HG03066 (cell line): ENCODE measurements around the gene C9orf43.

Experiments
- ATAC-seq: cut with Tn5 transposase; IDR thresholded peaks from one replicate; pipeline ENCODE4 v1.9.1; 2021; ENCODE audit warnings: low read depth; ENCODE audit not compliant: unreplicated experiment

Gene C9orf43

DNA sequence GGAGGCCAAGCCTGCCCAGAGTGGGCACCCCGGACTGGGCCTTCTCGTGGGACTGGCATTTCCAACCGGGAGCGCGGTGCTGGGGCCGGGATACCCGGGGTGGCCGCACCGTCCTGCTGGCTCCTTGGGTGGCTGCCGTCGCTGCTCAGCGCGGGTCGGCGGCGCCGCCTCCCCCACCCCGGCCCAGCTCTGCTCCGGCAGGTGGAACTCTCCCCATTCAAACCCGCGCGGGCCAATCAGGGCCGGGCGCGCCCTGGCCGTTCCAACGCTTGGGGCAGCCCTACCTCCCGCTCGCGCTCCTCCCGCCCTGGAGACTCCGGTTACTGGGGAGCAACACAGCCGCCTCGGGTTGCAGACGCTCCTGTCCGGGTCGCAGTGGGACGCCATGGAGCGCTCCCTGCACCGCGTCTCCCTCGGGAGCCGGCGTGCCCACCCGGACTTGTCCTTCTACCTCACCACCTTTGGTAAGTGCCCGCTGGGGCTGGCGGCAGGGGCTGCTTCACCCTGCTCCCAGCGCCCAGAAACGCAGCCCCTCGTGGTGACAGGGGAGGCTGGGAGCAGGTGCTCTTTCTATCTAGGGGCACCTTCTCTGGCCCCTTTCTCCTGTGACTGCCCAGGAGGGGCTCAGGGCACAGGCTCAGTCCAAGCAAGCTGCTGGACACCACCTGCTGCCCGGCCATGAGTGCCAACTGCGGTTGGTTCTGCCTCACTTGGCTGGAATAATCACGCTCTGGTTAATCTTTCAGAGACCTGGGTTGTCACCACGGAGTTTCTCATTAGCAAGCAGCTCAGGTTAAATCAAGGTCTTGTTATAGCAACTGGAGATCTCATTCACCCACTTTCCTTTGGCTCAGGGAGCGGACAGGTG lies 53.1 kb downstream of the C9orf43 start, which contains the start of gene RGS3:
Gene RGS3 (plus strand): TSS at position 310 of the 868 bp plus-strand sequence. CDS start 76 bp downstream, at position 386.
- no peak for ATAC-seq

DNA sequence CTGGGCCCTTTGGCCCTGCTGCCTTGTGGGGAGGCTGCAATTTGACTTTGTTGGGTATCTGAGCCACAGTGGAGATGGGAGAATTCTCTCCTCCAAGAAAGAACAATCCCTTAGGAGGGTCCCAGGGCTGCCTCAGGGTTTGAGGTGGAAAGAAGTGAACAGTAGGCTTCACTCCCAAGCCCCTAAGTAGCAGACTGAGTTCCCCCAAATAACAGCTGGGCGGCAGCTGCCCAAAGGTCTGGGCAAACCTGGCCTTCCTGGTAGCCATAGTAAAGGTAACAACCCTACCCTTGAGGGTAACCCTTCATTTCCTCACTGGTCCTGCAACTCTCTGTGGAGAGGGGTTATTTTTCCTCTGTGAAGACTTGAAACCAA lies 53.7 kb downstream of the C9orf43 start:
- ATAC-seq, result no peak

DNA sequence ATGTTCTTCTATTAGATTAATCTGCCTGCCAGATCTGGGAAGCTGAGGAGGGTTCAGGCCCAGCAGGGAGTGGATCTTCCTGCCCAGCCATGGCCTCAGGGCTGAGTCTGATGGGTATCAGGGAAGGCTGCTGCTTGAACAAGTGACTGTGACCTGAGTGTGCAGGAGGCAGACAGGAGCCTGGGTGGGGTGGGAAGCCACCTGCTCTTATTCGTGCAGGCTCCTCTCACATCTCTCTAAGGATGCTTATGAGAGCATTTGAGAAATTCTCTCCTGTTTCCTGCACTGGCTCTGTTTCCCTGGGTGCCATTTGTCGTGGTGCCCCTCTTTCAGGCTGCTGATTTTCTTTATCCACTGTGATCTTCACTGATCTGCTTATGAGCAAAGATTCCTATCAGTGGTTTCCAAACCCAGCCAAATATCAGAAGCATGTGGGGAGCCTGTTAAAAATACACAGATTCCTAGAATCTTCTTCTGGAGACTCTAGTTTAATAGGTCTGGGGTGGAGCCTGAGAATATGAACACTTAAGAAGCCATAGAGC lies 55.1 kb downstream of the C9orf43 start:
- ATAC-seq, result no peak

DNA sequence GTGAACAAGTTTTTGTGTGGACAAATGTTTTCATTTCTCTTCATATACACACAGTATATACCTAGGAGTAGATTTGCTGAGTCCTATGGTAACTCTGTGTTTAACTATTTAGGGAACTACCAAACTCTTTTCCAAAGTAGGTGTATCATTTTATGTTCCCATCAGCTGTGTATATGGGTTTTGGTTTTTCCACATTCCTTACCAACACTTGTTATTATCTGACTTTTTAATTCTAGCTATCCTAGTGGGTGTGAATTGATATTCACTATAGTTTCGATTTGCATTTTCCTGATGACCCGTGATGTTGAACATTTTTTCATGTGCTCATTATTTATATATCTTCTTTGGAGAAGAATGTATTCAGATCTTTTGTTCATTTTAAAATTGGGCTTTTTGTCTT lies 56.6 kb downstream of the C9orf43 start:
- no peak for ATAC-seq

DNA sequence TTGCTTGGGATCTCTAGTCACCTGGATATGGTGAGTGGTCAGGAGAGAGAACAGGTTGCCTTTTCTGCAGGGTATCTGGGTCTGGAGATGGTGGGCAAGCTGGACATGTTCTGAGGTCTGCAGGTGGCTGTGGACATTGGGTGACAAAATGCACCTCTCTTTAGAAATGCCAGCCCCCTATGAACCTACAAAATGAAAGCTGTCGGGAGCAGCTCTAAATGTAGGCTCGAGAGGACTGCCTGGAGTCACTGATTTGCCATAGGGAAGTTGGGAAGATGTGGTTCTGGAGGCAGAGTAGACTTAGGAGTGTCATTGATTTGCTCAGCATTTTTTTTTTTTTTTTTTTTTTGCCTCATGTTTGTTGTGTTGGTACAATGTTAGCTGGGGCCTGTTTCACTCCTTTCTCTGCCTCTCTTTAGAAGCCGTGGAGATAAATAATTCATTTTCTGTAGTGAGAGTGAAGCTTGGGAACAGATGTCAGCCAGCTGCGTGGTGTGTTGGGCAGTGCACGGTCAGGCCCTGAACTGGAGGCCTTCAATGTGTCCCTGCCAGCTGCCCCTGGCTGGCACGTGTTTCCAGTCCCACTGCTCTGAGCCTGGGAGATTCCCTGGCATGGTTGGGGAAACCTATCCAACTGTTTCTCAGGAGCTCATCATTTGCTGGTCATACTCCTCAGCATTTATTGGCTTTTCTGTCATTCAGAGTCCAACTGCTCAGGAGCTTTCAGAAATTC lies 58.3 kb downstream of the C9orf43 start:
- ATAC-seq, result no peak

DNA sequence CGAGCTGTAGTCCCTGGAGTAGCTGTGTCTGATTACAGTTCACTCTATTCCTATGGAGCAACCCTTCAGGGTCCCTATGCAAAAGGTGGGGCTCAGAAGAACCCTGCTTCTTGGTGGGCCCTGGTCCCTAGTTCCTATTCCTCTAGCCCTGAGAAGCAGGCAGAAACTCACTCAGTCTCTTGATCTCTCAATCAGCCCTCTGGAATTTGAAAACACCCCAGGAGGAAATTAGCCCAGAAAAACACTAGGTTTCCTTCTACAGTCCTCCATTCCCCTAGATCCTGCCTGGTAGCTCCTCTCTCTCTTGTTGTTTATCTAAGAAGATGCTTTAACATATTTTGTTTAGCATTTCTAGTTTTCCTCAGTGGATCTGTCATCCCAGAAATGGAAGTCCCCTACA lies 60.6 kb downstream of the C9orf43 start:
- no peak for ATAC-seq

DNA sequence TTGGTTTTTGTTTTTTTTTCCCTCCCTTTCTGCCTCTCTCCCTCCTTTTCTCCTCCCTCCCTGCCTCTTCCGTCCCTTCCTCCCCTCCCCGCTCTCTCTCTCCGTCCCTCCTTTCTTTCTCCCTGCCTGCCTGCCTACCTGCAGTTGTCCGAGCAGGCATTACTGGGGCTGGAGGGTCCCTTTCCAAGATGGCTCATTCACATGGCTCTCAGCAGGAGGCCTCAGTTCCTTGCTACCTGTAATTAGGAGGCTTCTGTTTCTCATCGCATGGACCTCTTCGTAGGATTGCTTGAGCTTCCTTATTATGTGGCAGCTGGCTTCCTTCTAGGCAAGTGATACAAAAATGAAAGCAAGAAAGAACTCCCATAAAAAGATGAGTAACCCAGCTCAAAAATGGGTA lies 61.0 kb downstream of the C9orf43 start:
- ATAC-seq, result no peak

DNA sequence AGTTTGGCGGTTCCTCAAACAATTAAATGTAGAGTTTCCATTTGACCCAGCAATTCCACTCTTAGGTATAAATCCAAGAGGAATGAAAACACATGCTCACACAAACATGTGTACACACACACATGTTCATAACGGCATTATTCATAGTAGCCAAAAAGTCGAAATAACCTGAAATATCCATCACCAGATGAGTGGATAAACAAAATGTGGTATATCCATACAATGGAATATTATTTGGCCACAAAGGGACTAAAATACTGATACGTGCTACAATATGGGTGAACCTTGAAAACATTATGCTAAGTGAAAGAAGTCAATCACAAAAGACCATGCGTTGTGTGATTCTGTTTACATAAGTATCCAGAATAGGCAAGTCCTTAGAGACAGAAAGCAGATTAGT lies 61.7 kb downstream of the C9orf43 start:
- no peak for ATAC-seq

DNA sequence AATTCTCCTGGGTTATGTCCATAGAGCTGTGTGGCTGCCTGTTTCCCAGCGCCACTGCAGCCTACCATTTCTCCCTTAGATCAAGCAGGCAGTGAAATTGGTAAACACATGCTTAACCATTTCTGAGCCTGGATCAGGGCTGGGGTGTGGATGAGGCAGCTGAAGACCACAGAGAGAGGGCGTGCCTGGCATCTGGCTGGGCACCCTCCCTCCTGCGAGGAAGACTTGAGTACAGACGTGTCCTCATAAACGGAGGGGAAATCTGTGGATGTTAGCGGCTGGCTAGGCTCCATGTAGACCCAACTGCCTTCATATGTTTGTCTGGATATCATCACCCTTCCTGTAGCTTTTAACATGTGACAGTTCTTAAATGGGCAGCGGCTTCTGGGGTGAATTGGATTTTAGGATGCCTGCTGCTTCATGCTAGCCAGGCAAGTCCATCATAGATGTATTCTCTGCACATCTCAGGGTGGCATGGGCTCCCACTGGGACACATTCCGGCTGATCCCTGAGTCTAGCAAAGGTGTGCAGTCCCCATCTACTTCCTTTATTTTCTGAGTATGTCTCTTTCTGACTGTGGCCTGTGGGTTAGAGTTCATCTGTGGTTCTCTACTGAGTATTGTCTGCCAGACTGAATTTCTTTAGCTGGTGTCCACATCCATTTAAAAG lies 63.9 kb downstream of the C9orf43 start:
- ATAC-seq, result no peak

DNA sequence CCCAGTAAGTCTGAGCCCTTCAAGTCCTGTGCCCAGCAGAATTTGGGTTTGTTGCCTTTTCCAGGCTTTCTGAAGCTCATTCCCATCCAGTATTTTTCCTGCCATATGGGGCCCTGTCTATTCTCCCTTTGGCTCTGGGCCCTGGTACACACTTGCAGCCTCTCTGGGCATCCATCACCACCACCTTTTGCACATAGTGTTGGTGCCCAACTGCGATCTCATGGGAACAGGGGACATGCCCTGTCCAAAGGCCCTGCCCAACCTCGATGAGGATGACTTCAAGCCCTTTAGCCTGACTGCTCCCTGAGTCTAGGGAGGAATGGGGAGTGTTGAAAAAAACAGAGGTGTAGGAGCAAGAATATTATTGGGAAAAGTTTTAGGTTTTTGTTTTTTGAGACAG lies 64.5 kb downstream of the C9orf43 start:
- ATAC-seq, result no peak

DNA sequence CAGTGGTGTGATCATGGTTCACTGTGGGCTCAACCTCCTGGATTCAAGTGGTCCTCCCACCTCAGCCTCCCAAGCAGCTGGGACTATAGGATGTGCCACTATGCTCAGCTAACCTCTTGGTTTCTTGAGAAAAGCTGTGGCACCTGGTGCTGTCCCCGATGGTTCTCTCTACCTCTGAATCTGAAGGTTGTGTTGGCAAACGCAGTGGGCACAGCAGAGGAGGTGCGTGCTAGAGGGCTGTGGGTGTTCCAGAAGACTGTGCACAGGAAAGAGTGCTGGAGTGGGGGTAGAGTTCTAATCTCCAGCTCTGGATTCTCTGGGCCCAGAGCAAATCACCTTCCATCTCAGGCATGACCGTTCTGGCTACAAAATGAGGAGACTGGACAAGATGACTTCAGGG lies 65.4 kb downstream of the C9orf43 start:
- no peak for ATAC-seq

DNA sequence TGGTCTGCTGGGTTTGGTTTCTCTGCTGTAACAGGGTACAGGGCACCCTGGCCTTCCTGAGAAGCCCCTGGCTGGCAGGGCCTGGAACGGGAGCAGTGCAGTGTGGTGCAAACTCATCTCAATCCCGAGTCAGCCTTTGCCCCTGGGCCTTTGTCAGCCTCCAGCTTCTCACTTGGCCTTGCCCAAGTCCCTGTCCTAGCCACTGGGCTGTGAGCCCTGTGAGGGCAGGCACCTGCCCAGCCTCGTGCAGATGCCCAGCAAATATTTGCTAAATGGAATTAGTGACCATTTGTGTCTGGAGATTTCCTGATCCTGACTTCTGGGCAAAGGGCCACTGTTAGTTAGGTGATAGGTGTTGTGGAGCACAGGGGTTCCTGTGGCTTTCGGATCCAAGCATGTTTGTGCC lies 66.0 kb downstream of the C9orf43 start:
- no peak for ATAC-seq

DNA sequence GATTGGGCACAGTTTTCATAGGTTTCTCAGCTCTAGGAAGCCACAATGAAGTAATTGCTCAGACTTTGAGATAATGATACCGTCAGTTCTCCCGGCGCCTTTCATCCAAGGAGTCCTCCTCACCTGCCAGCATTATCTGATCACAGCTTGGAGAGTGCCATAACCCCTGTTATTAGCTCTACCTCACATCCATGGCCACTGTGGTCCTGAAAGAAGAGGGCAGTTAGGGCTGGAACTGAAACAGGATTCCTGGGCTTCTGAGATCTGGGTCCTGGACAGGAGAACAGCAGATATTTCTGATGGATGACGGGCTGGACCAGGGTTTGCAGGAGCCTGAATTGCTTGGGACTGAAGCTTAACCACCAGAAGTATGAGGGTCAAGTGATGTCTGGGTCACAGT lies 66.5 kb downstream of the C9orf43 start:
- no peak for ATAC-seq

DNA sequence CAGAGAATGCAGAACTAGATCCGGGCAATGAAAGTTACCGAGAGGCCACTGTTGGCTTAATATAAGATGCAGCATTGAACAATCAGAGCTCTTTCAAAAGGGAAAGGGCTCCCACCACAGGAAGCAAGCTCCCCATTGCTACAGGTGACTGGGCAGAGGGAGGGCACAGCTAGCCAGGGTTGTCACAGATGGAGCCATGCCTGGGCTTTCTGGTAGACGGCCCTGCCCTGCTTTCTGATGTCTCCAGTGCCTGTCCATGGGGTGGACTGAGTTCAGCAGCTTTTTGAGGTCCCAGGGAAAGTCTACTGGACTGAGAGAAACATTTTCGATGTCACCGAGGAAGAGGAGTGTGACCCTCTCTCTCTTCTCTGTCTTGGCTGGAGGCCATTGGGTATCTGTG lies 67.1 kb downstream of the C9orf43 start:
- ATAC-seq, result no peak

DNA sequence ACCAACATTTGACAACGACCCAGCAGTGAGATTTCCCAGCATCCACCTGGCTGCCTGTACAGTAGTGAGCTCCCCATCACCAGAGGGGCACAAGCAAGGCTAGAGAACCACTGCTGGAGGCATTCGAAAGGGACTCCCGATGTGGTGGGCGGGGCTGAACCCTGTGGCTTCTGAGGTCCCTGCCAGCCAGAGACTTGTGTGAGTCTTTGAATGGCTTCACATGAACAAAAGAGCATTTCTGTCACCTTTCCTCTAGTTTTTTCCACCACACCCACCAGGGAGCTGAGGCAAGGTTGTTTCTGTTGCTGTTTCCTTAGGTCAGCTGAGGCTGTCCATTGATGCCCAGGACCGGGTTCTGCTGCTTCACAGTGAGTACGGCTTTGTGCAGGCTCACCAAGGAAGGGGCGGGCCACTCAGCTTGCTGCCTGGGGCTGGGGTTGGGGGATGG lies 68.7 kb downstream of the C9orf43 start:
- ATAC-seq, result no peak
